ENCODE measurements around the gene TMEM52B.
A peak's percentile ranks its signal among the peaks of the same experiment; 100 is the strongest.

Gene TMEM52B

DNA sequence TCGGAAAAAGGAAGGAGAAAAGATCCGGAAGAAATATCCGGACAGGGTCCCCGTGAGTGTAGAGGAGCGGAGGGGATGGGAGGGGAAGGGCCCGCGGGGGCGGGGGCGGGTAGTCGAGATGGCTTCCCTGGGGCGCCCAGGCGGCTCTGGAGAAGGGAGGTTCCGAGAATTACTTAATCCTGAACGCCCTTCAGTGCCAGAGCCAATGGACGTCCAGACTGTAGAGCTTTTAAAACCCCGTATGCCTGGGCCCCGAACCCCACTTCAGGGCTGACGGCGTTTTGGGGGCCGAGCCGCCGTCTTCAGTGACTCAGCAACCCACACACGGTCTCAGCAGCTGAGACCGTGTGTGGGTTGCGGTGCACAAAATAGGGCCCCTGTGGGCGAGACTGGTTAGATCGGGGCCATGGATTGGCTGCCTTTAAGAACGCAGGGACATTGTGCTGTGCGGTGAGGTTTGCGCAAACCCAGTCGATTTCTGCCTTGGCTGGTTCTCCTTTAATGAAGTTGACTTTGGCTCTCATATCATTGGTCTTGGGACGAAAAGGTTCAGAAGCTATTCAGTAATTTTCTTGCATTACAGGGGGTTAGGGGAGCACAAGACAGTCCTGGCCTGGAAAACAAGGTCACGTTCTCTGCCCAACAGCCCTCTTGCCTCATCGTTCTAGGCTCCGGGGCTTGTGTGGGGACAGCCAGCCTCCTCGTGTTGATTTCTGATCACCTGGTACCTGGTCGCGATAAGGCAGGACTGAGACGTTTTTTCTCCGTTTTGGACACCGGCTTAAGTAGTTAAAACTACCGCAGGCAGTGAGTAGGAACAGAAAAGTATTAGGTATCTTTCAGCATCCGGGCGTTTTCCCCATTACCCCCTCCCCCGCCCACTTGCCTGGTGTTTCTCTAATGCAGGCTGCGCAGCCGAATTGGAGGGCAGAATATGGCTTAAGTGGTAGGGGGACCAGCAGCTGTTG is 34.6 kb downstream of the TMEM52B start (continued):
- peak; percentile 61 for TF ChIP-seq ZBTB20 (tag by site-specific recombination; IDR thresholded peaks at IDR 0.05)
- no peak for TF ChIP-seq ZNF561 (tag by site-specific recombination; IDR thresholded peaks at IDR 0.05; ENCODE audit: borderline replicate concordance)
- TF ChIP-seq, protein P1, sequence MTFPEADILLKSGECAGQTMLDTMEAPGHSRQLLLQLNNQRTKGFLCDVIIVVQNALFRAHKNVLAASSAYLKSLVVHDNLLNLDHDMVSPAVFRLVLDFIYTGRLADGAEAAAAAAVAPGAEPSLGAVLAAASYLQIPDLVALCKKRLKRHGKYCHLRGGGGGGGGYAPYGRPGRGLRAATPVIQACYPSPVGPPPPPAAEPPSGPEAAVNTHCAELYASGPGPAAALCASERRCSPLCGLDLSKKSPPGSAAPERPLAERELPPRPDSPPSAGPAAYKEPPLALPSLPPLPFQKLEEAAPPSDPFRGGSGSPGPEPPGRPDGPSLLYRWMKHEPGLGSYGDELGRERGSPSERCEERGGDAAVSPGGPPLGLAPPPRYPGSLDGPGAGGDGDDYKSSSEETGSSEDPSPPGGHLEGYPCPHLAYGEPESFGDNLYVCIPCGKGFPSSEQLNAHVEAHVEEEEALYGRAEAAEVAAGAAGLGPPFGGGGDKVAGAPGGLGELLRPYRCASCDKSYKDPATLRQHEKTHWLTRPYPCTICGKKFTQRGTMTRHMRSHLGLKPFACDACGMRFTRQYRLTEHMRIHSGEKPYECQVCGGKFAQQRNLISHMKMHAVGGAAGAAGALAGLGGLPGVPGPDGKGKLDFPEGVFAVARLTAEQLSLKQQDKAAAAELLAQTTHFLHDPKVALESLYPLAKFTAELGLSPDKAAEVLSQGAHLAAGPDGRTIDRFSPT (tag by site-specific recombination; IDR thresholded peaks at IDR 0.05), result no peak
- TF ChIP-seq REPIN1 (tag by site-specific recombination; IDR thresholded peaks at IDR 0.05; ENCODE audit: low read depth), result no peak
- TF ChIP-seq, protein P2, sequence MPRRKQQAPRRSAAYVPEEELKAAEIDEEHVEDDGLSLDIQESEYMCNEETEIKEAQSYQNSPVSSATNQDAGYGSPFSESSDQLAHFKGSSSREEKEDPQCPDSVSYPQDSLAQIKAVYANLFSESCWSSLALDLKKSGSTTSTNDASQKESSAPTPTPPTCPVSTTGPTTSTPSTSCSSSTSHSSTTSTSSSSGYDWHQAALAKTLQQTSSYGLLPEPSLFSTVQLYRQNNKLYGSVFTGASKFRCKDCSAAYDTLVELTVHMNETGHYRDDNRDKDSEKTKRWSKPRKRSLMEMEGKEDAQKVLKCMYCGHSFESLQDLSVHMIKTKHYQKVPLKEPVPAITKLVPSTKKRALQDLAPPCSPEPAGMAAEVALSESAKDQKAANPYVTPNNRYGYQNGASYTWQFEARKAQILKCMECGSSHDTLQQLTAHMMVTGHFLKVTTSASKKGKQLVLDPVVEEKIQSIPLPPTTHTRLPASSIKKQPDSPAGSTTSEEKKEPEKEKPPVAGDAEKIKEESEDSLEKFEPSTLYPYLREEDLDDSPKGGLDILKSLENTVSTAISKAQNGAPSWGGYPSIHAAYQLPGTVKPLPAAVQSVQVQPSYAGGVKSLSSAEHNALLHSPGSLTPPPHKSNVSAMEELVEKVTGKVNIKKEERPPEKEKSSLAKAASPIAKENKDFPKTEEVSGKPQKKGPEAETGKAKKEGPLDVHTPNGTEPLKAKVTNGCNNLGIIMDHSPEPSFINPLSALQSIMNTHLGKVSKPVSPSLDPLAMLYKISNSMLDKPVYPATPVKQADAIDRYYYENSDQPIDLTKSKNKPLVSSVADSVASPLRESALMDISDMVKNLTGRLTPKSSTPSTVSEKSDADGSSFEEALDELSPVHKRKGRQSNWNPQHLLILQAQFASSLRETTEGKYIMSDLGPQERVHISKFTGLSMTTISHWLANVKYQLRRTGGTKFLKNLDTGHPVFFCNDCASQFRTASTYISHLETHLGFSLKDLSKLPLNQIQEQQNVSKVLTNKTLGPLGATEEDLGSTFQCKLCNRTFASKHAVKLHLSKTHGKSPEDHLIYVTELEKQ (tag by site-specific recombination; IDR thresholded peaks at IDR 0.05; ENCODE audit: borderline replicate concordance), result no peak
- no peak for TF ChIP-seq ZBTB21 (tag by site-specific recombination; IDR thresholded peaks at IDR 0.05)
- no peak for TF ChIP-seq TCF7L2 (IDR thresholded peaks at IDR 0.05; ENCODE audit: borderline replicate concordance, low read depth, low read length)
- no peak for TF ChIP-seq ZNF585B (tag by site-specific recombination; IDR thresholded peaks at IDR 0.05)
- no peak; the same call in 1 of the 2 replicates for TF ChIP-seq TRIM28 (IDR thresholded peaks at IDR 0.05; ENCODE audit: borderline replicate concordance, low read length)
- no peak for TF ChIP-seq ZNF266 (tag by site-specific recombination; IDR thresholded peaks at IDR 0.05; ENCODE audit: low read depth)
- 0 out of 2 replicates have a peak, but pooled peaks have one; percentile 13 for TF ChIP-seq KLF1 (tag by site-specific recombination; IDR thresholded peaks at IDR 0.05)
- no peak for TF ChIP-seq ZNF202 (tag by site-specific recombination; IDR thresholded peaks at IDR 0.05; ENCODE audit: borderline replicate concordance)
- TF ChIP-seq, protein P3, sequence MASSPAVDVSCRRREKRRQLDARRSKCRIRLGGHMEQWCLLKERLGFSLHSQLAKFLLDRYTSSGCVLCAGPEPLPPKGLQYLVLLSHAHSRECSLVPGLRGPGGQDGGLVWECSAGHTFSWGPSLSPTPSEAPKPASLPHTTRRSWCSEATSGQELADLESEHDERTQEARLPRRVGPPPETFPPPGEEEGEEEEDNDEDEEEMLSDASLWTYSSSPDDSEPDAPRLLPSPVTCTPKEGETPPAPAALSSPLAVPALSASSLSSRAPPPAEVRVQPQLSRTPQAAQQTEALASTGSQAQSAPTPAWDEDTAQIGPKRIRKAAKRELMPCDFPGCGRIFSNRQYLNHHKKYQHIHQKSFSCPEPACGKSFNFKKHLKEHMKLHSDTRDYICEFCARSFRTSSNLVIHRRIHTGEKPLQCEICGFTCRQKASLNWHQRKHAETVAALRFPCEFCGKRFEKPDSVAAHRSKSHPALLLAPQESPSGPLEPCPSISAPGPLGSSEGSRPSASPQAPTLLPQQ (tag by site-specific recombination; IDR thresholded peaks at IDR 0.05), result 0 out of 2 replicates have a peak, but pooled peaks have one; percentile 26
- TF ChIP-seq ZNF510 (tag by site-specific recombination; IDR thresholded peaks at IDR 0.05; ENCODE audit: insufficient replicate concordance), result no peak
- TF ChIP-seq, protein P4, sequence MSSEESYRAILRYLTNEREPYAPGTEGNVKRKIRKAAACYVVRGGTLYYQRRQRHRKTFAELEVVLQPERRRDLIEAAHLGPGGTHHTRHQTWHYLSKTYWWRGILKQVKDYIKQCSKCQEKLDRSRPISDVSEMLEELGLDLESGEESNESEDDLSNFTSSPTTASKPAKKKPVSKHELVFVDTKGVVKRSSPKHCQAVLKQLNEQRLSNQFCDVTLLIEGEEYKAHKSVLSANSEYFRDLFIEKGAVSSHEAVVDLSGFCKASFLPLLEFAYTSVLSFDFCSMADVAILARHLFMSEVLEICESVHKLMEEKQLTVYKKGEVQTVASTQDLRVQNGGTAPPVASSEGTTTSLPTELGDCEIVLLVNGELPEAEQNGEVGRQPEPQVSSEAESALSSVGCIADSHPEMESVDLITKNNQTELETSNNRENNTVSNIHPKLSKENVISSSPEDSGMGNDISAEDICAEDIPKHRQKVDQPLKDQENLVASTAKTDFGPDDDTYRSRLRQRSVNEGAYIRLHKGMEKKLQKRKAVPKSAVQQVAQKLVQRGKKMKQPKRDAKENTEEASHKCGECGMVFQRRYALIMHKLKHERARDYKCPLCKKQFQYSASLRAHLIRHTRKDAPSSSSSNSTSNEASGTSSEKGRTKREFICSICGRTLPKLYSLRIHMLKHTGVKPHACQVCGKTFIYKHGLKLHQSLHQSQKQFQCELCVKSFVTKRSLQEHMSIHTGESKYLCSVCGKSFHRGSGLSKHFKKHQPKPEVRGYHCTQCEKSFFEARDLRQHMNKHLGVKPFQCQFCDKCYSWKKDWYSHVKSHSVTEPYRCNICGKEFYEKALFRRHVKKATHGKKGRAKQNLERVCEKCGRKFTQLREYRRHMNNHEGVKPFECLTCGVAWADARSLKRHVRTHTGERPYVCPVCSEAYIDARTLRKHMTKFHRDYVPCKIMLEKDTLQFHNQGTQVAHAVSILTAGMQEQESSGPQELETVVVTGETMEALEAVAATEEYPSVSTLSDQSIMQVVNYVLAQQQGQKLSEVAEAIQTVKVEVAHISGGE (tag by site-specific recombination; conservative IDR thresholded peaks at IDR 0.05; ENCODE audit: low read depth), result no peak; the same call in 1 of the 2 replicates
- TF ChIP-seq ZNF623 (tag by site-specific recombination; IDR thresholded peaks at IDR 0.05), result 0 out of 2 replicates have a peak, but pooled peaks have one; percentile 3
- peak; percentile 65 for TF ChIP-seq ZBTB17 (tag by site-specific recombination; IDR thresholded peaks at IDR 0.05)

All from HEK293 (cell line).